Parathyroid adenoma (tissue), 2 donors: Measurements from ENCODE around the gene ABRAXAS1.

Experiments
- H2AFZ ChIP-seq: fragments of 300-600 bp; sonication (generic); one replicate; pipeline ENCODE4 v1.7.0; 2017; ENCODE audit warnings: antibody characterized with exemption, mild to moderate bottlenecking
- H3K27ac ChIP-seq: fragments of 300-600 bp; sonication (generic); one replicate; pipeline ENCODE4 v1.7.0; 2017
- H3K27me3 ChIP-seq: fragments of 300-600 bp; sonication (generic); one replicate; pipeline ENCODE4 v1.7.0; 2017; ENCODE audit warnings: low read length; ENCODE audit not compliant: control insufficient read depth, insufficient read depth
- H3K36me3 ChIP-seq: fragments of 300-600 bp; sonication (generic); one replicate; pipeline ENCODE4 v1.7.0; 2017; ENCODE audit warnings: low read length; ENCODE audit not compliant: control insufficient read depth, insufficient read depth
- H3K4me1 ChIP-seq: fragments of 300-600 bp; sonication (generic); one replicate; pipeline ENCODE4 v1.7.0; 2017; ENCODE audit warnings: control low read depth
- H3K4me2 ChIP-seq: fragments of 300-600 bp; sonication (generic); one replicate; pipeline ENCODE4 v1.7.0; 2017; ENCODE audit warnings: low read length
- H3K4me3 ChIP-seq: fragments of 300-600 bp; sonication (generic); one replicate; pipeline ENCODE4 v1.7.0; 2017; ENCODE audit warnings: low read depth, low read length
- H3K79me2 ChIP-seq: fragments of 300-600 bp; sonication (generic); one replicate; pipeline ENCODE4 v1.7.0; 2017; ENCODE audit warnings: control low read depth
- H3K9ac ChIP-seq: fragments of 300-600 bp; sonication (generic); one replicate; pipeline ENCODE4 v1.7.0; 2017; ENCODE audit warnings: mild to moderate bottlenecking
- H3K9me3 ChIP-seq: fragments of 300-600 bp; sonication (generic); one replicate; pipeline ENCODE4 v1.7.0; 2017; ENCODE audit warnings: low read length; ENCODE audit not compliant: control insufficient read depth
- CTCF ChIP-seq: fragments of 300-600 bp; sonication (generic); IDR thresholded peaks from one replicate; pipeline ENCODE4 v1.7.0; 2017; ENCODE audit warnings: antibody characterized with exemption, mild to moderate bottlenecking
- donor health status: primary hyperparathyroidism.

ABRAXAS1 gene

GRCh38 chr4:83436680-83437079, 48.2 kb downstream of the ABRAXAS1 start:
- Histone ChIP-seq H3K4me1 (no peaks in the 10 kb centered on the region), H3K9ac (no peak overlapping the region), H3K36me3 (no peaks in the 10 kb centered on the region), H3K79me2 (no peaks in the 10 kb centered on the region), H3K27me3 (no peaks in the 10 kb centered on the region), H3K27ac (no peak overlapping the region), H3K4me3 (no peak overlapping the region), H2AFZ (no peak overlapping the region), H3K4me2 (no peak overlapping the region), H3K9me3 (no peaks in the 10 kb centered on the region)
- TF ChIP-seq CTCF = no peak

GRCh38 chr4:83431200-83431599, 53.7 kb downstream of the ABRAXAS1 start:
- no peaks in the 10 kb centered on the region for H3K27me3 ChIP-seq
- no peak overlapping the region for H3K4me3 ChIP-seq
- no peak overlapping the region for H3K9ac ChIP-seq
- H3K4me1 ChIP-seq = no peaks in the 10 kb centered on the region
- no peaks in the 10 kb centered on the region for H3K36me3 ChIP-seq
- no peak overlapping the region for H3K4me2 ChIP-seq
- no peaks in the 10 kb centered on the region for H3K79me2 ChIP-seq
- no peaks in the 10 kb centered on the region for H3K9me3 ChIP-seq
- H3K27ac ChIP-seq = no peak overlapping the region
- no peak overlapping the region for H2AFZ ChIP-seq
- TF ChIP-seq CTCF = no peak

DNA sequence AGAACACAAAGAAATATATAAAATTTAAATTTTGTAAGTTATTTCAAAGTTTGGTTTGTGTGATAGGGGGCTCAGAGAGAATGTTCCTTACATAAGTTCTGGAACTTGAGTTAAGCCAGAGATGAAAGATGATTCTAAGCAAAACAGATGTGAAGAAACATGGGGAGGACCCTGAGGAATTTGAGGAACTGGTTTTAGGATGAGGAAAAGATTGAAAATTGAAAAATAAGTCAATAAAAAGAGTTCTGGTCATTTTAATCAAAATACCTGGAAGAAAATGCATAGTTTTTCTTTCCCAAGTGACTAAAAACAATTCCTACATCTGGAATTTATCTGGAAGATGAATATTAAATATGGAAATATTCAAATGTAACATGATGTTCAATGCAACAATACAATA, 66.7 kb downstream of the ABRAXAS1 start:
- H3K79me2 ChIP-seq = no peaks in the 10 kb centered on the region
- H2AFZ ChIP-seq = no peak overlapping the region
- H3K36me3 ChIP-seq = no peaks in the 10 kb centered on the region
- H3K4me2 ChIP-seq = no peak overlapping the region
- H3K9ac ChIP-seq = no peak overlapping the region
- no peaks in the 10 kb centered on the region for H3K27me3 ChIP-seq
- no peak overlapping the region for H3K4me3 ChIP-seq
- no peaks in the 10 kb centered on the region for H3K4me1 ChIP-seq
- no peaks in the 10 kb centered on the region for H3K9me3 ChIP-seq
- no peak overlapping the region for H3K27ac ChIP-seq
- no peak for TF ChIP-seq CTCF

GRCh38 chr4:83417566-83417965, 67.3 kb downstream of the ABRAXAS1 start:
- no peaks in the 10 kb centered on the region for H3K79me2 ChIP-seq
- H3K4me2 ChIP-seq = no peak overlapping the region
- no peaks in the 10 kb centered on the region for H3K4me1 ChIP-seq
- H3K36me3 ChIP-seq = no peaks in the 10 kb centered on the region
- no peak overlapping the region for H2AFZ ChIP-seq
- no peak for TF ChIP-seq CTCF
- no peak overlapping the region for H3K9ac ChIP-seq
- no peaks in the 10 kb centered on the region for H3K27me3 ChIP-seq
- no peak overlapping the region for H3K27ac ChIP-seq
- H3K4me3 ChIP-seq = no peak overlapping the region
- no peaks in the 10 kb centered on the region for H3K9me3 ChIP-seq

DNA sequence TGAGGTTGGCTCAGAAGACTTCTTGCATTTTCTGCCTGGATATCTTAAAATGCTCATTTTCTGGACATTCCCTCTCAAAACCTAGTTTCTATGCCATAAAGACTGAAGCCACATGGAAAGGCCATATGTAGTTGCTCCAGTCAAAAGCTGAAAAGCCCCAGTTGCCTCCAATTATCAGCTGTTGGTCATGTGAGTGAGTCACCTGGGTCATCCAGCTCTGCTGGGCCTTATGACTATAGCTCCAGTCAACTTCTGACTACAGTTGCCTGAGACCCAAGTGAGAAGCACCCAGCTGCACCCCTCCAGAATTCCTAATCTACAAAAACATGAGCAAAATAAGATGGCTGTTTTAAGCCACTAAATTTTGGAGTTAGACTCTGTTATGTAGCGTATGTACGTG, 71.2 kb downstream of the ABRAXAS1 start:
- H3K27ac ChIP-seq = no peak overlapping the region
- H3K4me3 ChIP-seq = no peak overlapping the region
- no peak overlapping the region for H2AFZ ChIP-seq
- no peaks in the 10 kb centered on the region for H3K9me3 ChIP-seq
- no peak for TF ChIP-seq CTCF
- no peaks in the 10 kb centered on the region for H3K27me3 ChIP-seq
- no peaks in the 10 kb centered on the region for H3K79me2 ChIP-seq
- no peak overlapping the region for H3K4me2 ChIP-seq
- no peaks in the 10 kb centered on the region for H3K4me1 ChIP-seq
- no peak overlapping the region for H3K9ac ChIP-seq
- no peaks in the 10 kb centered on the region for H3K36me3 ChIP-seq
